DOHH2 (cell line): Measurements from ENCODE around the gene GABRG3.

Source experiments
- H3F3A ChIP-seq: fragments of 200-600 bp; sonication (generic), shearing (Covaris generic); 2 replicates; pipeline ENCODE4 v1.6.0; 2016; ENCODE audit warnings: antibody characterized with exemption, mild to moderate bottlenecking; ENCODE audit not compliant: control insufficient read depth, insufficient read depth
- H3K27ac ChIP-seq: fragments of 200-600 bp; sonication (generic); 2 replicates; pipeline ENCODE4 v1.5.1; 2014; ENCODE audit warnings: low read depth, mild to moderate bottlenecking, low read length, moderate library complexity
- H3K27me3 ChIP-seq: fragments of 200-600 bp; sonication (generic); 2 replicates; pipeline ENCODE4 v1.6.1; 2014; ENCODE audit warnings: mild to moderate bottlenecking, low read length, mixed read lengths; ENCODE audit not compliant: control insufficient read depth
- H3K36me3 ChIP-seq: fragments of 200-600 bp; sonication (generic); 2 replicates; pipeline ENCODE4 v1.6.1; 2014; ENCODE audit warnings: mild to moderate bottlenecking, low read length, moderate library complexity, mixed read lengths; ENCODE audit not compliant: control insufficient read depth
- H3K4me1 ChIP-seq: fragments of 200-600 bp; sonication (generic); 2 replicates; pipeline ENCODE4 v1.6.1; 2014; ENCODE audit warnings: mild to moderate bottlenecking, low read length, mixed read lengths; ENCODE audit not compliant: control insufficient read depth
- H3K4me2 ChIP-seq: fragments of 200-600 bp; sonication (generic); 2 replicates; pipeline ENCODE4 v1.6.0; 2014; ENCODE audit warnings: mild to moderate bottlenecking, low read length, moderate library complexity
- H3K4me3 ChIP-seq: fragments of 200-600 bp; sonication (generic); 2 replicates; pipeline ENCODE4 v1.5.1; 2014; ENCODE audit warnings: mild to moderate bottlenecking, low read length, mixed read lengths
- H3K79me2 ChIP-seq: fragments of 200-600 bp; sonication (generic); 2 replicates; pipeline ENCODE4 v1.6.1; 2014; ENCODE audit warnings: mild to moderate bottlenecking, low read length, mixed read lengths; ENCODE audit not compliant: control insufficient read depth
- H3K9me2 ChIP-seq: fragments of 200-600 bp; sonication (generic); replicated peaks from 2 replicates; pipeline ENCODE4 v1.6.1; 2014; ENCODE audit warnings: mild to moderate bottlenecking, low read length, mixed read lengths; ENCODE audit not compliant: control insufficient read depth
- H3K9me3 ChIP-seq: fragments of 200-600 bp; sonication (generic); 2 replicates; pipeline ENCODE4 v1.6.1; 2014; ENCODE audit warnings: antibody characterized with exemption, low read length, mixed read lengths; ENCODE audit not compliant: control insufficient read depth, insufficient read depth
- H4K20me1 ChIP-seq: fragments of 200-600 bp; sonication (generic); 2 replicates; pipeline ENCODE4 v1.6.0; 2014; ENCODE audit warnings: low read depth, mild to moderate bottlenecking, antibody characterized with exemption, low read length, moderate library complexity; ENCODE audit not compliant: control insufficient read depth, insufficient read depth
- EZH2phosphoT487 ChIP-seq: fragments of 200-600 bp; sonication (generic); IDR thresholded peaks from 2 replicates; pipeline ENCODE4 v1.6.1; 2017; ENCODE audit warnings: borderline replicate concordance, mild to moderate bottlenecking, antibody characterized with exemption, low read length, moderate library complexity, mixed read lengths
- TF ChIP-seq, protein P1 (sequence below): fragments of 200-600 bp; sonication (generic); IDR thresholded peaks from one replicate; pipeline ENCODE4 v1.5.1; 2014; ENCODE audit warnings: antibody characterized with exemption, mild to moderate bottlenecking, low read depth, low read length; ENCODE audit not compliant: poor library complexity, severe bottlenecking

The GABRG3 gene

DNA sequence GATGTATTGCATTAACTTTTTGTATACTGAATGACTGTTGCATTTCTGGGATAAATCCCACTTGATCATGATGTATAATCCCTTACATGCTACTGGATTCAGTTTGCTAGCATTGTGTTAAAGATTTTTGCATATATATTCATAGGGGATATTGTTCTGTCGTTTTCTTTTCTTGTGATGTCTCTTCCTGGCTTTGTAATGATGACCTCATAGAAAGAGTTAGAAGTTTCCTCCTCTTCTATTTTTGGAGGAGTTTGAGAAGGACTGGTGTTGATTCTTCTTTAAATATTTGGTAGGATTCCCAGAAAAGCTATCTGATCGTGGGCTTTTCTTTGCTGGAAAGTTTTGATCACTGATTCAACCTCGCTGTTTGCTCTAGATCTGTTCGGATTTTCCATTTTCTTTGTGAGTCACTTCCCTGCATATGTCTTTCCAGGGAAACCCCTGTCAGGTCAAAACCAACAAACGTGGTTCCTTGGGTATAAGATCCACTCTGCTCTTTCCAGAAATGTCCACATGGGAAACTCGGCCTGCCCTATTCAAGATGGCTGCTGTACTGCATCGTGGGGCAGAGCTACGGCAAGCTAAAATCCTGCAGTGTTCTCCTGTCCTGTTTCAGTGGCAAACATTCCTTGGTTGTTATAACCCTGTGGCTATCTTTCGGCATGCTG is 120.4 kb downstream of the GABRG3 start:
- TF ChIP-seq, protein P1, sequence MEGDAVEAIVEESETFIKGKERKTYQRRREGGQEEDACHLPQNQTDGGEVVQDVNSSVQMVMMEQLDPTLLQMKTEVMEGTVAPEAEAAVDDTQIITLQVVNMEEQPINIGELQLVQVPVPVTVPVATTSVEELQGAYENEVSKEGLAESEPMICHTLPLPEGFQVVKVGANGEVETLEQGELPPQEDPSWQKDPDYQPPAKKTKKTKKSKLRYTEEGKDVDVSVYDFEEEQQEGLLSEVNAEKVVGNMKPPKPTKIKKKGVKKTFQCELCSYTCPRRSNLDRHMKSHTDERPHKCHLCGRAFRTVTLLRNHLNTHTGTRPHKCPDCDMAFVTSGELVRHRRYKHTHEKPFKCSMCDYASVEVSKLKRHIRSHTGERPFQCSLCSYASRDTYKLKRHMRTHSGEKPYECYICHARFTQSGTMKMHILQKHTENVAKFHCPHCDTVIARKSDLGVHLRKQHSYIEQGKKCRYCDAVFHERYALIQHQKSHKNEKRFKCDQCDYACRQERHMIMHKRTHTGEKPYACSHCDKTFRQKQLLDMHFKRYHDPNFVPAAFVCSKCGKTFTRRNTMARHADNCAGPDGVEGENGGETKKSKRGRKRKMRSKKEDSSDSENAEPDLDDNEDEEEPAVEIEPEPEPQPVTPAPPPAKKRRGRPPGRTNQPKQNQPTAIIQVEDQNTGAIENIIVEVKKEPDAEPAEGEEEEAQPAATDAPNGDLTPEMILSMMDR, result no peak
- TF ChIP-seq EZH2phosphoT487, result no peak
- Histone ChIP-seq H3F3A (no peaks in the 10 kb centered on the region), H3K79me2 (no peaks in the 10 kb centered on the region), H3K9me3 (peaks cover 35% of the 10 kb centered on the region; the same call in 1 of the 2 replicates), H3K4me2 (no peak overlapping the region), H3K4me3 (no peak overlapping the region), H3K9me2 (no peaks in the 10 kb centered on the region), H3K27me3 (no peaks in the 10 kb centered on the region), H3K4me1 (no peaks in the 10 kb centered on the region), H3K27ac (no peak overlapping the region), H3K36me3 (no peaks in the 10 kb centered on the region), H4K20me1 (no peaks in the 10 kb centered on the region)

DNA sequence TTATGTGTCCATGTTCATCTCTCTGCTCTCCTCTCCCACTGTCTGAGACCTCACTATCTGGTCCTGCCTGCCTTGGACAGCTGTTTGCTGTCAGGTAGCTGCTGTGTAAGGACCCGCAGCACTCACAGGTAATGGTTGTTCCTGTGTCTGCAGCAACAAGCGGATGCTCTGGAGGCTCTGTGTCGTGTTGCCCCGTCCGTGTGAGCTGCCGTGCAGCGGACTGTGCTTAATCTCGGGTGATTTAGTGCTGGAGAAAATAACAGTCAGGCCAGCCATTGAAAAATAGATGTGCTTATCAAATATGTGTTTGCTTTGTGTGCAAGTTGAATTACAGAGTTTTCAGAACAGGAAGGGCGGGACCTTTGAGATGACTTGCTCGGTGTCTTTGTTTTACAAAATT is 121.4 kb downstream of the GABRG3 start:
- Histone ChIP-seq H3K9me2 (no peaks in the 10 kb centered on the region), H3K9me3 (peaks cover 30% of the 10 kb centered on the region; the same call in 1 of the 2 replicates), H3K4me1 (no peaks in the 10 kb centered on the region), H3K4me2 (no peak overlapping the region), H3K27ac (no peak overlapping the region), H3K4me3 (no peak overlapping the region), H3K27me3 (no peaks in the 10 kb centered on the region), H3K79me2 (no peaks in the 10 kb centered on the region), H3F3A (no peaks in the 10 kb centered on the region), H4K20me1 (no peaks in the 10 kb centered on the region), H3K36me3 (no peaks in the 10 kb centered on the region)
- no peak for TF ChIP-seq EZH2phosphoT487
- TF ChIP-seq, protein P1, result no peak

DNA sequence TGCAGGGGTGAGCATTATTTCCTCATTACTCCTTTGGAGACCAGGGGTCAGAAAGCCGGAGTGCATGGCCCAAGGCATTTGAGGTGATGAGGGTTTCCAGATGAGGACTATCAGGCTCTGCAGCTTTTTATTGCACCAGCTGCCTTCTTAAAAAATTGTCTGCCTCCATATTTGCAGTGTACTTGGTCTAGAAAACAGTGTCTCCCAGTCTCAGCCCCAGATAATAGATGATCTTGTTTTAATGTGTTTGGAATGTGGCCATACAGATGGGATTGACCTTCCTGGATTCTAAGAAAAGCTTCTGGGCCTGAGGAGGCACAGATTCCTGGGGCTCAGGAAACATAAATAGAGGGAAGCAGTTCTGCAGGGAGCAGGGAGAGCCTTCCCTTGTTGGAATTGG is 123.3 kb downstream of the GABRG3 start:
- Histone ChIP-seq H3K9me2 (no peaks in the 10 kb centered on the region), H4K20me1 (no peaks in the 10 kb centered on the region), H3F3A (no peaks in the 10 kb centered on the region), H3K4me3 (no peak overlapping the region), H3K27me3 (no peaks in the 10 kb centered on the region), H3K9me3 (peaks cover 22% of the 10 kb centered on the region; the same call in 1 of the 2 replicates), H3K27ac (no peak overlapping the region), H3K4me1 (no peaks in the 10 kb centered on the region), H3K79me2 (no peaks in the 10 kb centered on the region), H3K36me3 (no peaks in the 10 kb centered on the region), H3K4me2 (no peak overlapping the region)
- TF ChIP-seq EZH2phosphoT487, result no peak
- TF ChIP-seq, protein P1, result no peak
